CD1c-positive myeloid dendritic cell (primary cell): ENCODE results near the gene PTPRR.
A peak's percentile ranks its signal among the peaks of the same experiment; 100 is the strongest.

Source experiments
- DNase-seq: peaks from one replicate; pipeline ENCODE4 v3.0.0-alpha.2; 2016; ENCODE audit errors: extremely low spot score

PTPRR gene

DNA sequence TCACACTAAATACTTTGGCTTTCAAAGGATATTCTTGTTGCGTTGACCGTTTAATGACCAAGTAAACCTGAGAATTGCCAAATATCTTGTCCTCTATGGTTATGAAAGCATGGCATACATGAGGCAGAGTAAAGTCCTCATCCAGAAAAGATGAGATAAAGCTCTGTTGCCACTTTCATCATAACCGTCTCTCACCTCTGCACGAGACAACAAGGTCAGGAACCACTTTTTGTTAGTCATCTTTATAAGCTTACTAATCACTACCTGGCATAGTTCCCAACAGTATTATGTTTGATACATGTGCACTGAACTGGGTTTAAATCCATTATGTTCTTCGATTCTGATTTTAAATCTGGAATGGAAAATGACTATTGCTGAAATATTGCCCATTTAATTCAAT lies 314.6 kb downstream of the PTPRR start:
- no peak for DNase-seq

DNA sequence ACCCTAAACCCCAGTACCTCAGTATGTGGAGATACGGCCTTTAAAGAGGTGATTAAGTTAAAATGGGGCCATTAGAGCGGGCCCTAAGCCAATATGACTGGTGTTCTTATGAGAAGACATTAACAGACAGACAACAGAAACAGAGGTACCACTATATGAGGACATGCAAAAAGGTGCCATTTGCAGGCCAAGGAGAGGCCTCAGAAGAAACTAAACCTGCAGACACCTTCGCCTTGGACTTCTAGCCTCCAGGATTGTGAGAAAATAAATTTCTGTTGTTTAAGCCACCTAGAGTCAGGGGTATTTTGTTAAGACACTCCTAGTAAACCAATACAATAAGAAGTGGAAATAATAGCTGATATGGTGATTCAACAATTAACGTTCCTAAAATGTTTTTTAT lies 315.9 kb downstream of the PTPRR start:
- no peak for DNase-seq

DNA sequence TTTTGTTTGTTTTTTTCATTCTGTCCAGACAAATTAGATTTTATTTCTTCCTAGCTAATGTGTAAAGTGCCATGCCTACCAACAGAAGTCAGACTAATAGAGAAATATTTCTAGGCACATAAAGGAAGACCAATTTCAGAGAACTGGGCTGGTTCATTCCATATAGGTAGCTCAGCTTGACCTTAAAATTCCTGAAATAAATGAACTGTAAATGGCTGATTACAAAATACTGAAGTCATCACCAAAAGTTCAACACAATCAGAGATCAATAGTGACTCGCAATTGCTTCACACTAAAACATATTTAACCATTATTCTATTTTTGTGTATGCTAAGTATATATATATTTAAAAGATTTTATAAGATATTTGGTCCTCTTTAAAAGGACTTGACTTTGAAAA lies 317.5 kb downstream of the PTPRR start:
- DNase-seq = no peak

DNA sequence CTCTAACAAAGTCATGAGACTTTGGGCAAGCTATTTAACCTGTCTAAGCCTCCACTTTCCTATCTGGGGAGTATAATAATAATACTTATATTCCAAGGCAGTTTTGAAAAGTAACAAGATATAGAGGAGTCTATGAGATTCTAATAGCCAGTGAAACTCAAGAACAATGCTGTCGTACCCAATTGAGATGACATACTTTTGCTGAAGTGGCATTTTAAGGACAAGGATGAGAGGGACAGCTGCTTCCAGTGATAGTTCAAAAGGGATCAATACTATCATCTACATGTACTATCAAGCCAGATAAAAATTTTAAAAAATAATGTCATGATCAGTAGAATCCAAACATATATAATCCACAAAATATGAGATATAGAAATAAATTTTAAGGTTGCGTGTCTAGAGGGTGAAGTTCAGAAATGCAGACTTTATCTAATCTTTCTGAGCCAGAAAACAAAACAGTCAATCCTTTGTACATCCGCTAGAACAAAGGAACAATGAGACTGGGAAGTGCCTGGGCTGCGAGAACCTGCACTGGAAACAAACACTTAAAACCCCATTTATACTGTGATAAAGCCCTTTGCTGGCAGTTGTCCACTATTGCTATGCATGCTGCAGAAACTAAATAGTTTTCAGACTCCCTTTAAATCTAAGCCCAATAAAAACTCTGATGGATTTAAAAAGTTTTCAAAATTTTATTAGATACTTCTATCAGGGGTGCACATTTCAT lies 321.9 kb downstream of the PTPRR start:
- no peak for DNase-seq

DNA sequence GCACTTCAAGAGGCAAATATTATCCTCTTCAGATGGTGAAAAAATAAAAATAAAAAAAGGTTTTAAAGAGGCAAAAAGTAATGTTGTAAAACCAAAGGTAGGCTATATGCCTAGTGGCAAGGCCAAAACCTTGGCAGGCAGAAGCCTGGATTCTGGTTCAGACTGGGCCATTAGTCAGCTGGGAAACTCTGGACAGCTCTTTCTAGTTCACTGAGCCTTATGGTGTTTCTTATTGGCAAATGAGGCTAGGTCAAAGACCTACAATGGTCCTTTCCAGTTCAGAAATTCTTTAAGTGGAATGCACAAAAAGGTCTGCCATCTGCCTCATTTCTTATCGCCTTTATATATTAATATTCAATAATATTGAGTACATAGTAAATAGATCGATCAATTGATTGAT lies 327.9 kb downstream of the PTPRR start:
- no peak for DNase-seq

DNA sequence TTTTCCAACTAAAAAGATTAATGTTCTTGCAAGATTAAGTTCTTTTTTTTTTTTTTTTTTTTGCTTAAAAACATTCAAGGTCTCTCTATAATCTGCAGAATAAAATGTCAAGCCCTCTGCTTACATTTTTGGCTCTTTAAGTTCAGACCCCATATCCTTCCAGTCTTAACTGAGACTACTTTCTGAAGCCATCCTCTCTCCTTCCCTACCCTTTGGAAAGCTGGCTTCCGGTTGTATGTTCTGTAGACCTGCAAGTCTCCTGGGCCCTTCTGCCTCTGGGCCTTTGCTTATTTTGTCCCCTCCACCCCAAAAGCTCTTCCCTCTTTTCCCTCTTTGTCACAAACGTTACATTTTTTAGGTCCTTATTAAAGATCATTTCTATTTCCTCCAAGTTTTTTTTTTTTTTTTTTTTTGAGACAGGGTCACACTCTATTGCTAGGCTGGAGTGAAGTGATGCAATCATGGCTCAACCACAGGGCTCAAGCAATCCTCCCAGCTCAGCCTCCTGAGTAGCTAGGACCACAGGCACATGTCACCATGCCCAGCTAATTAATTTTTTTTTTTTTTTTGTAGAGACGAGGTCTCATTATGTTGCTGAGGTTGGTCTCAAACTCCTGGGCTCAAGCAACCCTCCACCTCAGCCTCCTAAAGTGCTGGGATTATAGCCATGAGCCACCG lies 329.9 kb downstream of the PTPRR start:
- no peak for DNase-seq

DNA sequence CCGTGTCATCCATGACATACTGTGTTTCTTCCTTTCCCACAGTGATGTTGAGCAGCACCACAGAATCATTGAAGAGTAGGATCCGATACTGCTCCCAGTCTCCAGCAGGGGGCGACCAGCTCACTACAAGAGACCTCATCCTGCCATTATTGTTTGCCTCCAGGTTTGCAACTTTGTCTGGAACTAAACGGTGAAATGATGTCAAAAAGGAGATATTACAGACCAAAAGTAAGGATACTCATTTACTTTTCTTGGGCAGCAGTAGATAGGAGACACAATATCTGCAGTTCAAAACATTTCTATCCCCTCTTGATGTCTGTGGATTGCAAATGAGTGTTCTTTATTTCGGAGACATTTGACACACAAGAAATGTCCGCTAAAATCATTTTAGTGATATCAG lies 330.5 kb downstream of the PTPRR start:
- peak; percentile 48 for DNase-seq
